MCF 10A (cell line): Measurements from ENCODE around the gene AMH. TPM values are rescaled to one million over a fixed set of nuclear protein-coding genes. Genes with fewer than 3 reads are reported as not detected.

ENCODE experiments used
- BruUV-seq: library from RNA; stranded (reverse); fragments of 400-500 nt; replicated peaks from 2 replicates; lab custom pipeline; 2021; lab: Mats Ljungman, UMichigan
- CTCF ChIA-PET: fragments of 300-600 bp; sonication (Branson Sonifier 250); formaldehyde crosslinking; extraction: SDS; loops from one replicate; lab custom pipeline; 2021; ENCODE audit warnings: antibody characterized with exemption, inconsistent platforms; lab: Yijun Ruan, JAX
- POLR2A ChIA-PET: fragments of 300-600, 350-650 bp; sonication (Branson Sonifier 250); formaldehyde crosslinking; extraction: SDS; loops from one replicate; lab custom pipeline; 2020; ENCODE audit warnings: antibody characterized with exemption, inconsistent platforms; lab: Yijun Ruan, JAX
- DNase-seq: peaks from one replicate; pipeline ENCODE4 v3.0.0-alpha.2; 2018; ENCODE audit not compliant: unreplicated experiment
- H3K27ac Mint-ChIP-seq: one replicate; pipeline ENCODE4 v1.8.0; 2022; ENCODE audit warnings: mild to moderate bottlenecking, low read depth, mixed read lengths; ENCODE audit not compliant: unreplicated experiment
- H3K27me3 Mint-ChIP-seq: one replicate; pipeline ENCODE4 v1.8.0; 2022; ENCODE audit warnings: mixed read lengths; ENCODE audit not compliant: insufficient read depth, unreplicated experiment
- H3K36me3 Mint-ChIP-seq: one replicate; pipeline ENCODE4 v1.8.0; 2022; ENCODE audit warnings: mild to moderate bottlenecking, moderate library complexity, mixed read lengths; ENCODE audit not compliant: insufficient read depth, unreplicated experiment
- H3K4me1 Mint-ChIP-seq: one replicate; pipeline ENCODE4 v1.8.0; 2022; ENCODE audit warnings: mixed read lengths; ENCODE audit not compliant: insufficient read depth, unreplicated experiment
- H3K4me3 Mint-ChIP-seq: one replicate; pipeline ENCODE4 v1.8.0; 2022; ENCODE audit warnings: mild to moderate bottlenecking, moderate library complexity, mixed read lengths; ENCODE audit not compliant: unreplicated experiment
- H3K9me3 Mint-ChIP-seq: one replicate; pipeline ENCODE4 v1.8.0; 2022; ENCODE audit warnings: mixed read lengths; ENCODE audit not compliant: unreplicated experiment
- intact Hi-C: fragments of 100-400 bp; cut with micrococcal nuclease; formaldehyde crosslinking; loops from 2 replicates; pipeline ENCODE4 v1.14.1; 2022
- total RNA-seq: library from RNA; stranded (reverse); gene quantifications from 2 replicates; pipeline ENCODE4 v1.2.3, GENCODE V29; 2022
- TF ChIP-seq, protein P1 (sequence below): fragments of 200-600 bp; IDR thresholded peaks from one replicate; pipeline ENCODE4 v1.8.0; 2022; ENCODE audit warnings: antibody characterized with exemption, mild to moderate bottlenecking; ENCODE audit not compliant: unreplicated experiment

AMH gene
- total RNA-seq, 1 experiment from 2014 or later: 11.9 TPM

DNA sequence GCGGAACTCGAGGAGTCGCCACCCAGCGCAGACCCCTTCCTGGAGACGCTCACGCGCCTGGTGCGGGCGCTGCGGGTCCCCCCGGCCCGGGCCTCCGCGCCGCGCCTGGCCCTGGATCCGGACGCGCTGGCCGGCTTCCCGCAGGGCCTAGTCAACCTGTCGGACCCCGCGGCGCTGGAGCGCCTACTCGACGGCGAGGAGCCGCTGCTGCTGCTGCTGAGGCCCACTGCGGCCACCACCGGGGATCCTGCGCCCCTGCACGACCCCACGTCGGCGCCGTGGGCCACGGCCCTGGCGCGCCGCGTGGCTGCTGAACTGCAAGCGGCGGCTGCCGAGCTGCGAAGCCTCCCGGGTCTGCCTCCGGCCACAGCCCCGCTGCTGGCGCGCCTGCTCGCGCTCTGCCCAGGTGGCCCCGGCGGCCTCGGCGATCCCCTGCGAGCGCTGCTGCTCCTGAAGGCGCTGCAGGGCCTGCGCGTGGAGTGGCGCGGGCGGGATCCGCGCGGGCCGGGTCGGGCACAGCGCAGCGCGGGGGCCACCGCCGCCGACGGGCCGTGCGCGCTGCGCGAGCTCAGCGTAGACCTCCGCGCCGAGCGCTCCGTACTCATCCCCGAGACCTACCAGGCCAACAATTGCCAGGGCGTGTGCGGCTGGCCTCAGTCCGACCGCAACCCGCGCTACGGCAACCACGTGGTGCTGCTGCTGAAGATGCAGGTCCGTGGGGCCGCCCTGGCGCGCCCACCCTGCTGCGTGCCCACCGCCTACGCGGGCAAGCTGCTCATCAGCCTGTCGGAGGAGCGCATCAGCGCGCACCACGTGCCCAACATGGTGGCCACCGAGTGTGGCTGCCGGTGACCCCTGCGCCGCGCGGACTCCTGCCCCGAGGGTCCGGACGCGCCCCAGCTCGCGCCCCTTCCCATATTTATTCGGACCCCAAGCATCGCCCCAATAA, 2.3 kb downstream of the AMH start:
- CTCF ChIA-PET: no interaction called here

DNA sequence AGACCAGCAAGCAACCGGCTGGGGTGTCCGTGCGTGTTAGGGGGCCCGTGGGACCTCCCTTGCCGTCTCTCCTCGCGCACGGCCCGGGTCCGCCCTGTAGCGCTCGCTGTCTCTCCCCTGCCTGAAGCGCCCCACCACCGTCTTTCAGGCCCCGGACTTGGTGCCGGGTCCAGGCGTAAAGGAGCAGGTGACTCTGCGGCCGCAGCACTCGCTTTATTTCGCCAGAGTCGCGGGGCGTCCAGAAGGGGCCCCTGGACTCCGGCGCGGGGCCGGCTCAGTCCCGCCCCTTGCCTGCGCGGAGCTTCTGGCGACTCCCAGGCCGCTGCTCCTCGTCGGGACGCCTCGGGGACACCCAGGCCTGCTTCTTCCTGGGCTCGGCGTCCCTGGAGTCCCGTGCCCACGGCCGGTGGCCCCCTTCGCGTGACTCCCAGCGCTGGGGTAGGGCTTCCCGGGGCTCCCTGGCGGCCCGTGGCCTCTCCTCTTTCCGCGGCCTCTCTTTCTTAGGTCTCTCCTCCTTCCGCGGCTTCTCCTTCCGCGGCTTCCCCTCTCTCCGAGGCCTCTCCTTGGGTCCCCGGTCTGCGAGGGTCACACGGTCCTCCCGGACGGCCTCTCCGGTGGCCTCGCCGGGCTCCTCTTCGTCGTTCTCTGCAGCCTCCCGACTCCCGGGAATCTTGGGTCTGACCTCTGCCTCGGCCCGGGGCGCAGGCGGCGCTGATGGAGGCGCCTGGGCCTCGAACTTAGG, 3.1 kb downstream of the AMH start:
- Mint-ChIP-seq H3K9me3 (no peaks in the 10 kb centered on the region), H3K36me3 (peaks cover 24% of the 10 kb centered on the region), H3K4me1 (no peaks in the 10 kb centered on the region), H3K4me3 (no peak overlapping the region), H3K27me3 (no peaks in the 10 kb centered on the region), H3K27ac (no peak overlapping the region)
- DNase-seq: no peak
- no TSS peak for BruUV-seq
- ChIA-PET POLR2A (interaction anchor here (1.5 kb wide), 1 partner anchor 13 kb away, joined by 4 read pairs; no protein-coding TSS in a partner anchor), CTCF (interaction anchor here (0.5 kb wide), 1 partner anchor 14 kb away, joined by 4 read pairs; no protein-coding TSS in a partner anchor)
- TF ChIP-seq, protein P1, sequence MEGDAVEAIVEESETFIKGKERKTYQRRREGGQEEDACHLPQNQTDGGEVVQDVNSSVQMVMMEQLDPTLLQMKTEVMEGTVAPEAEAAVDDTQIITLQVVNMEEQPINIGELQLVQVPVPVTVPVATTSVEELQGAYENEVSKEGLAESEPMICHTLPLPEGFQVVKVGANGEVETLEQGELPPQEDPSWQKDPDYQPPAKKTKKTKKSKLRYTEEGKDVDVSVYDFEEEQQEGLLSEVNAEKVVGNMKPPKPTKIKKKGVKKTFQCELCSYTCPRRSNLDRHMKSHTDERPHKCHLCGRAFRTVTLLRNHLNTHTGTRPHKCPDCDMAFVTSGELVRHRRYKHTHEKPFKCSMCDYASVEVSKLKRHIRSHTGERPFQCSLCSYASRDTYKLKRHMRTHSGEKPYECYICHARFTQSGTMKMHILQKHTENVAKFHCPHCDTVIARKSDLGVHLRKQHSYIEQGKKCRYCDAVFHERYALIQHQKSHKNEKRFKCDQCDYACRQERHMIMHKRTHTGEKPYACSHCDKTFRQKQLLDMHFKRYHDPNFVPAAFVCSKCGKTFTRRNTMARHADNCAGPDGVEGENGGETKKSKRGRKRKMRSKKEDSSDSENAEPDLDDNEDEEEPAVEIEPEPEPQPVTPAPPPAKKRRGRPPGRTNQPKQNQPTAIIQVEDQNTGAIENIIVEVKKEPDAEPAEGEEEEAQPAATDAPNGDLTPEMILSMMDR: no peak
- intact Hi-C loops: no loop called here

More for the DNA sequence above, 2.3 kb downstream of the AMH start:
- POLR2A ChIA-PET: interaction anchor here (1.5 kb wide), 1 partner anchor 12 kb away, joined by 4 read pairs; no protein-coding TSS in a partner anchor
- H3K36me3 Mint-ChIP-seq: peaks cover 31% of the 10 kb centered on the region
- H3K27ac Mint-ChIP-seq: no peak overlapping the region
- H3K4me1 Mint-ChIP-seq: no peaks in the 10 kb centered on the region
- DNase-seq: no peak
- no TSS peak for BruUV-seq
- TF ChIP-seq, protein P1: no peak
- intact Hi-C loops: no loop called here
- no peaks in the 10 kb centered on the region for H3K9me3 Mint-ChIP-seq
- no peak overlapping the region for H3K4me3 Mint-ChIP-seq
- no peaks in the 10 kb centered on the region for H3K27me3 Mint-ChIP-seq

DNA sequence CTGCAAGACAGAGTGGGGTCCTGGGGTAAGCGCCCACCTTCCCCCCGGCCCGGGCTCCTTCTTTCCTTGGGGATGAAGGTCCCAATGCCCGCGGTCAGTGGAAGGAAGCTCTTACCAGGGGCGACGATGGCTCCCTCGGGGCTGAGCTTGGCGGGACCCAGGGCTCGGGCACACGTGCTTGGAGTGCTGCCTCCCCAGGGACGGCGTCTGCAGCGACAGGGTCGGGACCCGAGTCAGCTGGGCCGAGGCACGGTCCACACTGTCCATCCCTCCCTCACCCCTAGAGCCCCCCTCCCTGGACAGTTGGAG, 3.6 kb downstream of the AMH start:
- no peak overlapping the region for H3K27ac Mint-ChIP-seq
- no peaks in the 10 kb centered on the region for H3K9me3 Mint-ChIP-seq
- H3K27me3 Mint-ChIP-seq: no peaks in the 10 kb centered on the region
- DNase-seq: no peak
- no peak overlapping the region for H3K4me3 Mint-ChIP-seq
- CTCF ChIA-PET: interaction anchor here (0.5 kb wide), 1 partner anchor 14 kb away, joined by 4 read pairs; no protein-coding TSS in a partner anchor
- BruUV-seq: no TSS peak
- TF ChIP-seq, protein P1: no peak
- peaks cover 22% of the 10 kb centered on the region for H3K36me3 Mint-ChIP-seq
- no peaks in the 10 kb centered on the region for H3K4me1 Mint-ChIP-seq
- POLR2A ChIA-PET: no interaction called here
- intact Hi-C loops: no loop called here
